GM23338 (cell line): ENCODE measurements around the gene ZMAT5. TPM values are rescaled to one million over a fixed set of nuclear protein-coding genes. Genes with fewer than 3 reads are reported as not detected.

Experiments
- ATAC-seq: fragments of 200-7000 bp; cut with Tn5 transposase; 3 replicates; pipeline ENCODE4 v1.9.1; 2020
- DNase-seq: peaks from one replicate; pipeline ENCODE4 v3.0.0-alpha.2; 2015; ENCODE audit warnings: low spot score
- H2AFZ ChIP-seq: fragments of 200-600 bp; sonication (generic); 2 replicates; pipeline ENCODE4 v1.8.0; 2016; ENCODE audit warnings: antibody characterized with exemption, mild to moderate bottlenecking, moderate library complexity
- H3F3A ChIP-seq: fragments of 200-600 bp; sonication (generic); replicated peaks from 2 replicates; pipeline ENCODE4 v1.8.0; 2017; ENCODE audit warnings: antibody characterized with exemption, mixed run types, low read depth
- H3K27ac ChIP-seq: fragments of 200-600 bp; sonication (generic); 2 replicates; pipeline ENCODE4 v1.6.1; 2016; ENCODE audit warnings: low read depth
- H3K27me3 ChIP-seq: fragments of 200-600 bp; sonication (generic); 2 replicates; pipeline ENCODE4 v1.8.0; 2016; ENCODE audit warnings: mild to moderate bottlenecking, mixed run types, moderate library complexity; ENCODE audit not compliant: insufficient read depth
- H3K36me3 ChIP-seq: fragments of 200-600 bp; sonication (generic); 2 replicates; pipeline ENCODE4 v1.8.0; 2016; ENCODE audit warnings: mild to moderate bottlenecking; ENCODE audit not compliant: insufficient read depth
- H3K4me1 ChIP-seq: fragments of 200-600 bp; sonication (generic); 2 replicates; pipeline ENCODE4 v1.8.0; 2016; ENCODE audit warnings: mild to moderate bottlenecking, moderate library complexity; ENCODE audit not compliant: insufficient read depth
- H3K4me2 ChIP-seq: fragments of 200-600 bp; sonication (generic); 2 replicates; pipeline ENCODE4 v1.7.1; 2017; ENCODE audit warnings: mixed run types
- H3K4me3 ChIP-seq: fragments of 200-600 bp; sonication (generic); 2 replicates; pipeline ENCODE4 v1.6.1; 2016; ENCODE audit warnings: mixed run types
- H3K79me2 ChIP-seq: fragments of 200-600 bp; sonication (generic); replicated peaks from 2 replicates; pipeline ENCODE4 v1.8.0; 2017; ENCODE audit warnings: mild to moderate bottlenecking; ENCODE audit not compliant: insufficient read depth
- H3K9me2 ChIP-seq: fragments of 200-600 bp; sonication (generic); 2 replicates; pipeline ENCODE4 v1.8.0; 2017; ENCODE audit not compliant: insufficient read depth
- H4K20me1 ChIP-seq: fragments of 200-600 bp; sonication (generic); replicated peaks from 2 replicates; pipeline ENCODE4 v1.8.0; 2017; ENCODE audit warnings: mild to moderate bottlenecking; ENCODE audit not compliant: insufficient read depth
- H3K27ac Mint-ChIP-seq: 2 replicates; pipeline ENCODE4 v1.8.0; 2020; ENCODE audit warnings: inconsistent platforms, mild to moderate bottlenecking, moderate library complexity, mixed read lengths
- H3K27me3 Mint-ChIP-seq: 3 replicates; pipeline ENCODE4 v1.8.0; 2022; ENCODE audit warnings: low read depth, mild to moderate bottlenecking, moderate library complexity, mixed read lengths, inconsistent platforms; ENCODE audit not compliant: insufficient read depth, poor library complexity
- H3K36me3 Mint-ChIP-seq: 3 replicates; pipeline ENCODE4 v1.8.0; 2021; ENCODE audit warnings: low read depth, mild to moderate bottlenecking, inconsistent platforms, moderate library complexity, mixed read lengths
- H3K4me1 Mint-ChIP-seq: 3 replicates; pipeline ENCODE4 v1.8.0; 2020; ENCODE audit warnings: mild to moderate bottlenecking, inconsistent platforms, mixed read lengths
- H3K4me3 Mint-ChIP-seq: 3 replicates; pipeline ENCODE4 v1.8.0; 2021; ENCODE audit warnings: moderate library complexity, mild to moderate bottlenecking, inconsistent platforms, mixed read lengths
- H3K9me3 Mint-ChIP-seq: 3 replicates; pipeline ENCODE4 v1.8.0; 2020; ENCODE audit warnings: moderate library complexity, mild to moderate bottlenecking, inconsistent platforms, mixed read lengths
- CREB1 ChIP-seq: fragments of 250-450 bp; sonication (Bioruptor Pico); IDR thresholded peaks from 2 replicates; pipeline ENCODE4 v1.5.0; 2020; ENCODE audit warnings: low read depth, mild to moderate bottlenecking, moderate library complexity
- STAT1 ChIP-seq: IDR thresholded peaks from one replicate; pipeline ENCODE4 v1.6.1; 2016; ENCODE audit warnings: antibody characterized with exemption; ENCODE audit not compliant: unreplicated experiment
- ZNF114 ChIP-seq: fragments of 250-450 bp; sonication (Bioruptor Pico); IDR thresholded peaks from 2 replicates; pipeline ENCODE4 v1.5.0; 2020; ENCODE audit warnings: mild to moderate bottlenecking, moderate library complexity
- ZNF331 ChIP-seq: fragments of 250-450 bp; sonication (Bioruptor Pico); IDR thresholded peaks from 2 replicates; pipeline ENCODE4 v1.5.0; 2020; ENCODE audit warnings: low read depth, mild to moderate bottlenecking, moderate library complexity
- ZNF462 ChIP-seq: fragments of 250-450 bp; sonication (Bioruptor Pico); IDR thresholded peaks from 2 replicates; pipeline ENCODE4 v1.5.0; 2020; ENCODE audit warnings: mild to moderate bottlenecking, moderate library complexity
- polyA plus RNA-seq: library from polyadenylated mRNA; unstranded; fragments of >200 nt; fragmentation: Nextera tagmentation; extraction: Ambion mirVana; gene quantifications from 2 replicates; pipeline ENCODE4 v1.2.1, GENCODE V29; 2016
- total RNA-seq: library from RNA; depleted of rRNA; stranded (reverse); fragments of >200 nt; shearing (Covaris generic); gene quantifications from 2 replicates; pipeline ENCODE4 v1.2.3, GENCODE V29; 2014

Gene ZMAT5
- total and polyA plus RNA-seq, 2 experiments from 2014 or later = 14.6 to 25.4 TPM

GRCh38 chr22:29704528-29705285 lies 62.1 kb downstream of the ZMAT5 start:
- H3K9me3 Mint-ChIP-seq = no peaks in the 10 kb centered on the region; the same call in 2 of the 3 replicates
- peaks cover 50% of the 10 kb centered on the region for H3K4me1 ChIP-seq
- H3K27me3 Mint-ChIP-seq = peaks cover 42% of the 10 kb centered on the region
- H3K36me3 ChIP-seq = no peaks in the 10 kb centered on the region
- no peaks in the 10 kb centered on the region; the same call in 1 of the 2 replicates for H4K20me1 ChIP-seq
- H3K9me2 ChIP-seq = no peaks in the 10 kb centered on the region
- ATAC-seq (peak; percentile 7), DNase-seq (no peak)
- H3K36me3 Mint-ChIP-seq = no peaks in the 10 kb centered on the region
- no peak overlapping the region for H3K4me2 ChIP-seq
- no peak overlapping the region for H3K27ac ChIP-seq
- H2AFZ ChIP-seq = no peak overlapping the region
- H3K4me1 Mint-ChIP-seq = peaks cover 55% of the 10 kb centered on the region
- H3K79me2 ChIP-seq = no peaks in the 10 kb centered on the region
- H3K27ac Mint-ChIP-seq = no peak overlapping the region
- TF ChIP-seq ZNF114 (CRISPR knock-in tag) (no peak), STAT1 (no peak), CREB1 (CRISPR knock-in tag) (no peak), ZNF331 (CRISPR knock-in tag) (no peak), ZNF462 (CRISPR knock-in tag) (no peak)
- H3F3A ChIP-seq = 0 out of 2 replicates have a peak, but pooled peaks cover 6% of the 10 kb centered on the region
- H3K27me3 ChIP-seq = peaks cover 23% of the 10 kb centered on the region
- H3K4me3 Mint-ChIP-seq = no peak overlapping the region; the same call in 2 of the 3 replicates
- no peak overlapping the region for H3K4me3 ChIP-seq
